ENCODE data around the gene TDRD3. TPM values are rescaled to one million over a fixed set of nuclear protein-coding genes. Genes with fewer than 3 reads are reported as not detected.

The TDRD3 gene
- total and polyA plus RNA-seq, 2 donors, result 11.5 to 78.6 TPM

GRCh38 chr13:60514891-60515290, 117.9 kb downstream of the TDRD3 start:
- 97% methylated on average over 1 of the region's 1 CpG for WGBS
- no peaks in the 10 kb centered on the region for H3K36me3 ChIP-seq (ENCODE audit: insufficient read depth)
- H3K4me1 ChIP-seq (ENCODE audit: insufficient read depth), result no peaks in the 10 kb centered on the region
- no peak overlapping the region for H3K4me3 ChIP-seq (ENCODE audit: low read depth, low read length)
- no peak overlapping the region for H3K27ac ChIP-seq (ENCODE audit: low read depth)
- no peak for DNase-seq (ENCODE audit: extremely low spot score)

DNA sequence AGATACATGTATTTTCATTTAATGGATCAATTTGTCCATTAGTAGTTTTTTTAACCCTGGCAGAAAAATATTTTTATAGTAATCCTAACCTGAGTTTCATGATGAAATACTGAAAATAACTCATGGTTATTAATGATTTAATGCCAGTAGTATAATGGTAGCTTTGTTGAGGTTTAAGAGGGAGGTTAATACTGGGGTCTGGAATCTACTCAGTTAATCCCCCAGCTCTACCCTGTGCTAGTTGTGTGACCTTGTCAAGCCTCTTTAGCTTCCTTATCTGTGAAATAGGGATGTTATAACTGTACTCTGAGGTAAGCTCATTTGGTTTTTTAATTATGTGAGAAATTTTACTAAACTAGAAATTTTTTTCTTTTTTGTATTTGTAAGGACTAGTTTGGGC, 122.5 kb downstream of the TDRD3 start:
- H3K4me1 ChIP-seq (ENCODE audit: insufficient read depth), result no peaks in the 10 kb centered on the region
- no peak overlapping the region for H3K27ac ChIP-seq (ENCODE audit: low read depth)
- no peak for DNase-seq (ENCODE audit: extremely low spot score)
- H3K36me3 ChIP-seq (ENCODE audit: insufficient read depth), result no peaks in the 10 kb centered on the region
- H3K4me3 ChIP-seq (ENCODE audit: low read depth, low read length), result no peak overlapping the region

- no peak for DNase-seq (ENCODE audit: extremely low spot score)
- WGBS, result 83% methylated on average over 4 of the region's 4 CpGs
- no peak overlapping the region for H3K4me3 ChIP-seq (ENCODE audit: low read depth, low read length)
- no peaks in the 10 kb centered on the region for H3K36me3 ChIP-seq (ENCODE audit: insufficient read depth)
- no peaks in the 10 kb centered on the region for H3K4me1 ChIP-seq (ENCODE audit: insufficient read depth)
- H3K27ac ChIP-seq (ENCODE audit: low read depth), result no peak overlapping the region
Measured at GRCh38 chr13:60520902-60521569, 124.0 kb downstream of the TDRD3 start.

DNA sequence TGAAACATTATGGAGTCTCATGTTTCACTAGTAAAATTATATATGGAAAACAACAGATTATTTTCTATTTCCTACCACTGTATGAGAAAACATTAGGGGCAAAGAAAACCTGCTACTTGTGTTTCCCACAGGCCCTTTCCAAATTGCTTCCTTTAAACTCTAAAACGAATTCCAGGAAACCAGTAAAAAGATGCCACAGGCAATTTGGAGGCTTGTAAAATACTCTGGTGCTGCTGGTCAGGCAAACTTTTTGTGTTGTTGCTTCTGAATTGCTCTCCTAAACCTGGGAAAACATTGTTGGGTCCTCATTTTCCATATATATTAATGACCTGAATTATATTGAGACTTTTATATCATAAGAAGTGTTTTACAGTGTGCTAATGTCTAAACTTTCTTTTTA, 141.5 kb downstream of the TDRD3 start:
- 36% methylated on average over 1 of the region's 1 CpG for WGBS
- Histone ChIP-seq H3K4me3 (ENCODE audit: low read depth, low read length) (no peak overlapping the region), H3K27ac (ENCODE audit: low read depth) (no peak overlapping the region), H3K4me1 (ENCODE audit: insufficient read depth) (no peaks in the 10 kb centered on the region), H3K36me3 (ENCODE audit: insufficient read depth) (peaks cover 1% of the 10 kb centered on the region)
- DNase-seq (ENCODE audit: extremely low spot score), result no peak

DNA sequence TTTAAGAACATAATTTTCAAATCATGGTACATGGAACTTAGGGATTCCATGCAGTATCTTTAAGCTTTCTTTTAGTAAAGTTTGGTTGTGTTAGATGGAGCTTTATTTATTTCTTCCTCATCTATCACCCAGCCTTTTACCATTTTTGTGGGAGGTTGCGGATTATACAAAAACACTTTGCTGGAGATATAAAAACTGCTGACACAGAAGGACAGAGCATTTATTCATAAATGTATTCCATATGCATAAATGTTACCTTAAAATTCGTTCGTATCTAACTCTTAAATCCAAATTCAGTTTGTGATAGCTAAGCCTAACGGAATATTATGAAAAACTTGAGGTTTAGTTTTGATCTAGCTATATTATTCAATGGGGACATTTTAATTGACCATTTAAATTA, 143.3 kb downstream of the TDRD3 start:
- 91% methylated on average over 4 of the region's 4 CpGs for whole genome bisulfite sequencing
- H3K36me3 ChIP-seq (ENCODE audit: insufficient read depth), result no peaks in the 10 kb centered on the region
- DNase-seq (ENCODE audit: extremely low spot score), result no peak
- no peaks in the 10 kb centered on the region for H3K4me1 ChIP-seq (ENCODE audit: insufficient read depth)
- no peak overlapping the region for H3K27ac ChIP-seq (ENCODE audit: low read depth)
- no peak overlapping the region for H3K4me3 ChIP-seq (ENCODE audit: low read depth, low read length)

DNA sequence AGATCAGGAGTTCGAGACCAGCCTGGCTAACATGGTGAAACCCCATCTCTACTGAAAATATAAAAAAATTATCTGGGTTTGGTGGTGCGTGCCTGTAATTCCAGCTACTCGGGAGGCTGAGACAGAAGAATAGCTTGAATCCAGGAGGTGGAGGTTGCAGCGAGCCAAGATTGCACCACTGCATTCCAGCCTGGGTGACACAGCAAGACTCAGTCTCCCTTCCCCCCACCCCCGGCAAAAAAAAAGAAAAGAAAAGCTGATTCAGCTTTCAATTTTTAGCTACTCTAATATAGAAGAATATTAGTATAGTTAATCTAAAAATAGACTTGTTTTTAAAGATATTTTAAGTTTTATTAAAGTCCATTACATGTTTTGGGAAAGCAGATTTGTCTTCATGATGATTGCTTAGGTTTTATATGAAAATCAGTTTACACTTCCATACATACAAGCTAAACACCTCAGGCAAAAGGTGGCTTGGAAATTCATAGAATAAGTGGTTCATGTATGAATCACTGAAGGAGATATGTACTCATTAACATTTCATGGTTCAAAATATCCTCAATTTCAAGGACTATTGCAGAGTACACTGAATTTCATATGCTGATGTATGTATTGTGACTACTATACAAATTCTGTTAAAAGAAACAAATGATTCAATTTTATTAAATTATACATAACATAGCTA, 165.2 kb downstream of the TDRD3 start:
- 94% methylated on average over 5 of the region's 5 CpGs for WGBS
- H3K27ac ChIP-seq (ENCODE audit: low read depth), result no peak overlapping the region
- DNase-seq (ENCODE audit: extremely low spot score), result no peak
- no peak overlapping the region for H3K4me3 ChIP-seq (ENCODE audit: low read depth, low read length)
- no peaks in the 10 kb centered on the region for H3K36me3 ChIP-seq (ENCODE audit: insufficient read depth)
- H3K4me1 ChIP-seq (ENCODE audit: insufficient read depth), result no peaks in the 10 kb centered on the region

- Histone ChIP-seq H3K27ac (ENCODE audit: low read depth) (no peak overlapping the region), H3K36me3 (ENCODE audit: insufficient read depth) (no peaks in the 10 kb centered on the region), H3K4me3 (ENCODE audit: low read depth, low read length) (no peak overlapping the region), H3K4me1 (ENCODE audit: insufficient read depth) (no peaks in the 10 kb centered on the region)
- no peak for DNase-seq (ENCODE audit: extremely low spot score)
Measured at GRCh38 chr13:60571571-60571970, 174.6 kb downstream of the TDRD3 start.

- H3K4me1 ChIP-seq (ENCODE audit: insufficient read depth), result no peaks in the 10 kb centered on the region
- 59% methylated on average over 5 of the region's 5 CpGs for WGBS
- no peak overlapping the region for H3K27ac ChIP-seq (ENCODE audit: low read depth)
- H3K4me3 ChIP-seq (ENCODE audit: low read depth, low read length), result no peak overlapping the region
- no peaks in the 10 kb centered on the region for H3K36me3 ChIP-seq (ENCODE audit: insufficient read depth)
- DNase-seq (ENCODE audit: extremely low spot score), result no peak
Measured at GRCh38 chr13:60572003-60572798, 175.2 kb downstream of the TDRD3 start.

DNA sequence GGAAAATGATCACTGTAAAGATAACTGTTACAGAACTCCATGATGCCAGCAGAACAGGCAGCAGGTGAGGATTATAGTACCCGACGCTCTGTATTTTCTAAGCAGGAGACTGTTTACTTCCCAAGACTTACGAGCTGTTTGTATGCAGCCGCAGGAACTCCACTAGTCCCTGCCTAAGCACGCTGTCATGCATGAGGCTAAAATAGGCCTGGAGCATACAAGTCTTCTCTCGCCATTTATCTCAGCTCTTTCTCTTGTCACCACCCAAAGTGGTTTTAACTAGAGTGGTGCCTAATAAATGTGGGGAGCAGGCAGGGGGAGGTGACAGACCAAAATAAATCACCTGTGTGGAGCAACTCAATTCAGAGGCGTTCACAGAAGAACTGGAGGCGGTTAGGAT, 175.8 kb downstream of the TDRD3 start:
- 69% methylated on average over 8 of the region's 8 CpGs for WGBS
- H3K4me1 ChIP-seq (ENCODE audit: insufficient read depth), result no peaks in the 10 kb centered on the region
- H3K36me3 ChIP-seq (ENCODE audit: insufficient read depth), result no peaks in the 10 kb centered on the region
- no peak overlapping the region for H3K4me3 ChIP-seq (ENCODE audit: low read depth, low read length)
- no peak overlapping the region for H3K27ac ChIP-seq (ENCODE audit: low read depth)
- no peak for DNase-seq (ENCODE audit: extremely low spot score)

DNA sequence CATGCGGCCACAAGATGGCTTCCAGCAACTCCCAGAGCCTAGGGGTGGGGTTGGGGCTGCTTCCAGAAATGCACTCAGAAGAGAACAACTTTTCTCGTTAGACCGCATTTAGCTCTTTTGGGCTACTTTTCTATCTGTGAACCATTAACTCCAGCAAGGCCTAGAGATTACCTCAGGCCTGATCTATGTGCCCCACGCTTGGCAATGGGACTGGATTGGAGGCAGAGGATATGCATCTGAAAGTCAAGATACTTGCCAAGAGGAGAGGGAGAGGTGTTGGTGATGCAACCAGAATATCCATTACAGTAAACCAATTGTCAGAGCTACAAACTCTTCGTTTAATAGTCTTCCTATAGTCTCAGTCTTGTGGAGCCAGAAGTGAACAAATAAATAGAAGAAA, 177.7 kb downstream of the TDRD3 start:
- Histone ChIP-seq H3K4me1 (ENCODE audit: insufficient read depth) (no peaks in the 10 kb centered on the region), H3K27ac (ENCODE audit: low read depth) (no peak overlapping the region), H3K4me3 (ENCODE audit: low read depth, low read length) (no peak overlapping the region), H3K36me3 (ENCODE audit: insufficient read depth) (no peaks in the 10 kb centered on the region)
- DNase-seq (ENCODE audit: extremely low spot score), result no peak
- WGBS, result 95% methylated on average over 5 of the region's 5 CpGs

- DNase-seq (ENCODE audit: extremely low spot score), result no peak
- Histone ChIP-seq H3K36me3 (ENCODE audit: insufficient read depth) (no peaks in the 10 kb centered on the region), H3K4me3 (ENCODE audit: low read depth, low read length) (no peak overlapping the region), H3K4me1 (ENCODE audit: insufficient read depth) (no peaks in the 10 kb centered on the region), H3K27ac (ENCODE audit: low read depth) (no peak overlapping the region)
- 96% methylated on average over 1 of the region's 1 CpG for WGBS
Measured at GRCh38 chr13:60575142-60575541, 178.1 kb downstream of the TDRD3 start.

DNA sequence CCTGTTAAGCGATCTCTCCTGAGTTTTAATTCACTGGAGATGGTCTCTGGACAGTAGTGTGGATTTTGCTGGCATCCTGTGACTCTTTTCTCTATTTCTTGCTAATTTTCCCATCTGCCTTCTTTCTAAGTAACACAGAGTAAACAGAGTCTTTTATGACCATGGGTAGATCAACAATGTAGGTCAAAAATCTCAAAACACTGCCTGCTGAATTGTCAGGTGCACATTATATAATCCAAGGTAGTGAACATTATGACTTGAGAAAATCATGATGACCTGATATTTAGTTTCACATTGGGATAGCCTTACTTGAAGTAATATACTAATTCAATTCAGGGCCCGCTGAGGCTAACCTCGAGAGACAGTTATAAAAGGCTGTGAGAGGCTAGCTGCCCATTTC, 180.7 kb downstream of the TDRD3 start:
- Histone ChIP-seq H3K36me3 (ENCODE audit: insufficient read depth) (no peaks in the 10 kb centered on the region), H3K27ac (ENCODE audit: low read depth) (no peak overlapping the region), H3K4me1 (ENCODE audit: insufficient read depth) (no peaks in the 10 kb centered on the region), H3K4me3 (ENCODE audit: low read depth, low read length) (no peak overlapping the region)
- no peak for DNase-seq (ENCODE audit: extremely low spot score)
- WGBS, result 92% methylated on average over 3 of the region's 3 CpGs

- no peak overlapping the region for H3K27ac ChIP-seq (ENCODE audit: low read depth)
- no peaks in the 10 kb centered on the region for H3K4me1 ChIP-seq (ENCODE audit: insufficient read depth)
- no peak overlapping the region for H3K4me3 ChIP-seq (ENCODE audit: low read depth, low read length)
- WGBS, result 67% methylated on average over 9 of the region's 9 CpGs
- no peak for DNase-seq (ENCODE audit: extremely low spot score)
- H3K36me3 ChIP-seq (ENCODE audit: insufficient read depth), result no peaks in the 10 kb centered on the region
Measured at GRCh38 chr13:60583196-60583888, 186.3 kb downstream of the TDRD3 start.

All from urinary bladder (tissue), 4 donors.